ENCODE results near the gene EPB41L2.

GRCh38 chr6:130811932-130812331 lies 251.1 kb downstream of the EPB41L2 start:
- no peak for TF ChIP-seq EZH2 (IDR thresholded peaks at IDR 0.05; ENCODE audit: insufficient read depth, poor library complexity, severe bottlenecking)
- no peak for TF ChIP-seq EZH2phosphoT487 (IDR thresholded peaks at IDR 0.05; ENCODE audit: insufficient read depth, low read depth)
